GM12878 (cell line): Measurements from ENCODE around the gene TTC31. TPM values are rescaled to one million over a fixed set of nuclear protein-coding genes. Genes with fewer than 3 reads are reported as not detected.

Experiments used
- ATAC-seq: fragments of 200-7000 bp; cut with Tn5 transposase; 3 replicates; pipeline ENCODE4 v1.9.1; 2020; ENCODE audit warnings: mild to moderate bottlenecking, moderate library complexity
- BruUV-seq: library from RNA; stranded (reverse); fragments of 400-500 nt; replicated peaks from 2 replicates; lab custom pipeline; 2021; lab: Mats Ljungman, UMichigan
- CTCF ChIA-PET: fragments of 300-600 bp; sonication (Branson Sonifier 250); formaldehyde crosslinking; extraction: SDS; loops from one replicate; lab custom pipeline; 2021; ENCODE audit warnings: inconsistent platforms; lab: Yijun Ruan, JAX
- POLR2A ChIA-PET: fragments of 350-600 bp; formaldehyde crosslinking; extraction: SDS; loops from one replicate; lab custom pipeline; 2021; ENCODE audit warnings: inconsistent platforms; lab: Charles Lee
- RAD21 ChIA-PET: fragments of 300-600 bp; sonication (Branson Sonifier 250); formaldehyde crosslinking; loops from one replicate; lab custom pipeline; 2023; ENCODE audit warnings: antibody characterized with exemption; ENCODE audit not compliant: unreplicated experiment; lab: Charles Lee
- SMC1A ChIA-PET: fragments of 300-600 bp; sonication (Branson Sonifier 250); formaldehyde crosslinking; loops from one replicate; lab custom pipeline; 2023; ENCODE audit not compliant: unreplicated experiment, uncharacterized antibody; lab: Charles Lee
- DNase-seq: peaks from one replicate; pipeline ENCODE4 v3.0.0-alpha.2; 2011; ENCODE audit warnings: low read depth, low spot score
- FAIRE-seq: peaks from 3 replicates; lab custom pipeline; 2011; peaks lifted over from hg19 to GRCh38; lab: Jason Lieb, UNC
- H2AFZ ChIP-seq: 2 replicates; pipeline ENCODE4 v1.6.0; 2011; ENCODE audit warnings: low read depth, low read length, control low read depth; ENCODE audit not compliant: control insufficient read depth
- H3K27ac ChIP-seq: 2 replicates; pipeline ENCODE4 v1.5.1; 2011; ENCODE audit warnings: control low read depth; ENCODE audit not compliant: control insufficient read depth, insufficient read depth
- H3K27me3 ChIP-seq, 2 experiments: replicated peaks in 1 of 2; 2 replicates each; pipeline versions ENCODE4 v1.6.0 to v1.6.1; 2011; ENCODE audit warnings: low read length in 1 of 2; ENCODE audit not compliant: control insufficient read depth in 2 of 2, insufficient read depth in 2 of 2
- H3K36me3 ChIP-seq, 2 experiments: 2 replicates each; pipeline ENCODE4 v1.5.1; 2011; ENCODE audit warnings: low read length in 1 of 2; ENCODE audit not compliant: control insufficient read depth in 2 of 2, insufficient read depth in 2 of 2
- H3K4me1 ChIP-seq: 2 replicates; pipeline ENCODE4 v1.6.1; 2011; ENCODE audit warnings: mild to moderate bottlenecking, low read length, moderate library complexity, mixed read lengths; ENCODE audit not compliant: control insufficient read depth, insufficient read depth
- H3K4me2 ChIP-seq: 2 replicates; pipeline ENCODE4 v1.6.0; 2011; ENCODE audit warnings: control low read depth; ENCODE audit not compliant: control insufficient read depth, insufficient read depth
- H3K4me3 ChIP-seq: fragments of 200-600 bp; sonication (generic); 2 replicates; pipeline ENCODE4 v1.5.1; 2016
- H3K79me2 ChIP-seq: 2 replicates; pipeline ENCODE4 v1.6.0; 2011; ENCODE audit warnings: low read length; ENCODE audit not compliant: control insufficient read depth, insufficient read depth
- H3K9ac ChIP-seq: 2 replicates; pipeline ENCODE4 v1.8.0; 2011; ENCODE audit warnings: low read length, control low read depth, mixed read lengths; ENCODE audit not compliant: control insufficient read depth, insufficient read depth
- H3K9me3 ChIP-seq: replicated peaks from 3 replicates; pipeline ENCODE4 v1.5.1; 2011; ENCODE audit warnings: mild to moderate bottlenecking, low read length; ENCODE audit not compliant: control insufficient read depth, insufficient read depth
- H4K20me1 ChIP-seq: 2 replicates; pipeline ENCODE4 v1.6.0; 2011; ENCODE audit not compliant: control insufficient read depth, insufficient read depth
- CREB1 ChIP-seq: IDR thresholded peaks from 2 replicates; pipeline ENCODE4 v1.6.1; 2012; ENCODE audit warnings: low read depth, mild to moderate bottlenecking, inconsistent platforms
- GABPA ChIP-seq: IDR thresholded peaks from 2 replicates; pipeline ENCODE4 v1.6.1; 2014; ENCODE audit warnings: antibody characterized with exemption, low read depth, mild to moderate bottlenecking, inconsistent platforms
- HDAC6 ChIP-seq: fragments of 200-600 bp; sonication (generic); IDR thresholded peaks from one replicate; pipeline ENCODE4 v1.8.0; 2017; ENCODE audit warnings: antibody characterized with exemption; ENCODE audit not compliant: unreplicated experiment
- MTA3 ChIP-seq: IDR thresholded peaks from 2 replicates; pipeline ENCODE4 v1.6.1; 2012; ENCODE audit warnings: low read length, inconsistent platforms, borderline replicate concordance
- NFXL1 ChIP-seq: fragments of 450-650 bp; IDR thresholded peaks from 2 replicates; pipeline ENCODE4 v1.6.1; 2017; ENCODE audit warnings: antibody characterized with exemption, mild to moderate bottlenecking, borderline replicate concordance
- POLR2A ChIP-seq: IDR thresholded peaks from 2 replicates; pipeline ENCODE4 v1.6.1; 2011; ENCODE audit warnings: low read depth, mild to moderate bottlenecking, low read length
- POLR2AphosphoS5 ChIP-seq: IDR thresholded peaks from 2 replicates; pipeline ENCODE4 v1.6.1; 2011; ENCODE audit warnings: mild to moderate bottlenecking, low read length, inconsistent platforms
- WGBS: methylation state at CpG from one replicate; pipeline ENCODE4 v1.1.6; 2016; ENCODE audit warnings: low lambda C conversion rate; ENCODE audit not compliant: insufficient replicate concordance, insufficient coverage; ENCODE audit errors: missing lambda C conversion rate; 5-methylcytosine and 5-hydroxymethylcytosine counted together
- in situ Hi-C: fragments of 300-500 bp; cut with MboI; formaldehyde crosslinking; loops from 9 replicates; pipeline ENCODE4 v1.14.3; 2018; ENCODE audit warnings: mixed read lengths
- intact Hi-C: fragments of 100-400 bp; cut with micrococcal nuclease; formaldehyde crosslinking; loops from one replicate; pipeline ENCODE4 v1.14.2; 2022; ENCODE audit not compliant: unreplicated experiment
- polyA plus RNA-seq, 11 experiments: library from polyadenylated mRNA; depleted of rRNA in 4 of 11; unstranded in 6 of 11; stranded (reverse) in 5 of 11; fragments of >200 nt; fragmentation: Nextera tagmentation in 4 of 11; fragmentation: Illumina TruSeq in 1 of 11; extraction: Ambion mirVana in 4 of 11; extraction: Trizol in 1 of 11; gene quantifications; 1 replicate in 1 of 11; 2 replicates in 10 of 11; pipeline versions ENCODE4 v1.2.1 to v1.2.3, GENCODE V29; 2011 to 2016; ENCODE audit warnings: inconsistent platforms in 2 of 11, missing spikeins in 2 of 11, low read depth in 1 of 11
- total RNA-seq, 4 experiments: library from RNA; depleted of rRNA in 3 of 4; stranded (reverse); fragments of >200 nt in 3 of 4; fragmentation: Illumina TruSeq in 1 of 4; extraction: Trizol in 1 of 4; gene quantifications; 2 replicates each; pipeline versions ENCODE4 v1.2.1 to v1.2.3, GENCODE V29; 2013 to 2021

The TTC31 gene
- total and polyA plus RNA-seq, 10 of the 15 experiments (the other 5 are each of a cell fraction or from before 2014, with no cell fraction given) = 6.5 to 34.9 (median 25.9) TPM

GRCh38 chr2:74497777-74498499, 15.1 kb downstream of the TTC31 start:
- Histone ChIP-seq H4K20me1 (no peaks in the 10 kb centered on the region), H3K79me2 (no peaks in the 10 kb centered on the region), H3K4me3 (peak overlapping the region; percentile 57; the same call in 1 of the 2 replicates), H3K4me1 (peaks cover 12% of the 10 kb centered on the region), H3K27me3 (peaks cover 15 to 25% of the 10 kb centered on the region in 2 experiments; a peak in 3 of 4 replicates), H3K27ac (no peak overlapping the region), H3K9ac (no peak overlapping the region), H2AFZ (peak overlapping the region; percentile 68), H3K4me2 (peak overlapping the region; percentile 46), H3K36me3 (peaks cover 0 to 4% of the 10 kb centered on the region in 2 experiments; a peak in 2 of 4 replicates), H3K9me3 (no peaks in the 10 kb centered on the region)
- in situ Hi-C loops (no loop called here), intact Hi-C loops (no loop called here)
- DNase-seq = no peak
- FAIRE-seq = no peak
- 22% methylated on average over 53 of the region's 61 CpGs for WGBS
- SMC1A ChIA-PET = no interaction called here
- CTCF ChIA-PET = interaction anchor here (0.6 to 13.9 kb wide), 2 partner anchors 15 to 89 kb away, joined by 3 to 231 read pairs; partner anchors contain the start of genes CCDC142 and TTC31
- ATAC-seq = no peak
- POLR2A ChIA-PET = interaction anchor here (0.9 kb wide), 1 partner anchor 79 kb away, joined by 3 read pairs; no protein-coding TSS in a partner anchor
- RAD21 ChIA-PET = no interaction called here
- TF ChIP-seq CREB1 = 0 out of 2 replicates have a peak, but pooled peaks have one; percentile 20
- no peak for TF ChIP-seq GABPA
- TF ChIP-seq POLR2AphosphoS5 = 0 out of 2 replicates have a peak, but pooled peaks have one; percentile 26
- TF ChIP-seq HDAC6 = peak; percentile 67
- 0 out of 2 replicates have a peak, but pooled peaks have one; percentile 45 for TF ChIP-seq MTA3
- no peak for TF ChIP-seq NFXL1
- TF ChIP-seq POLR2A = peak; percentile 68
- BruUV-seq = no TSS peak
